ENCODE results near the gene FAR2. TPM values are rescaled to one million over a fixed set of nuclear protein-coding genes. Genes with fewer than 3 reads are reported as not detected.

The FAR2 gene
- total RNA-seq, 1 donor from 2014 or later, result 58.2 TPM

DNA sequence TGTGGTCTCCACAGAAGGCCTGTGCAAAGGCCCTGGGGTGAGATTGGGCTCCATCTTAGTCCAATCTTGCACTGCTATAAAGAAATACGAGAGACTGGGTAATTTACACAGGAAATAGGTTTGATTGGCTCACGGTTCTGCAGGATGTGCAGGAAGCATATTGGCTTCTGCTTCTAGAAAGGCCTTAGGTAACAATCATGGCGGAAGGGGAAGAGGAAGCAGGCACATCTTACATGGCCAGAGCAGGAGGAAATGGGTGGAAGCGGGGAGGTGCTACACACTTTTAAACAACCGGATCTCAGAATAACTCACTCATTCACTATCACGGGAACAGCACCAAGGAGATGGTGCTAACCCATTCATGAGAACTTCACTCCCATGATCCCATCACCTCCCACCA is 55.4 kb downstream of the FAR2 start:
- DNase-seq (ENCODE audit: low read depth in 2 of 2), result no peak

DNA sequence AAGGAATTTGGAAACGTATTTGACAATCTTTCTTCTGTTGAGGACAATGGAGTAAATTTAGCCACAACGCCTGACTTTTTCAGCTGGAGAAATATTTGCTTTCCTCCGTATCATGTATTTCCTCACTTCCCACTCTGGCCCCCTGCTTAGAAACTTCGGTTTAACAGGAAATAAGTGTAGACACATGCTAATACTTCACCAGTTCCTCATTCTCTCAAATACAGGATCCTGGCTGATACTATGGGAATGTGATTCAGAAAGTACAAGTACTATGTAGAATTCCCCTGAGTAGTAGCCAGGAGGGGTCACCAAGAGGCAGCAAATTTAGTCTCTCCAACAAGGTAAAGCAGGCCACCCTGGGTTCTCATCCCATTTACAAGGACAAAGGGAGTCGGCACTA is 58.0 kb downstream of the FAR2 start:
- DNase-seq (ENCODE audit: low read depth in 2 of 2), result peak; percentile 15 to 86

DNA sequence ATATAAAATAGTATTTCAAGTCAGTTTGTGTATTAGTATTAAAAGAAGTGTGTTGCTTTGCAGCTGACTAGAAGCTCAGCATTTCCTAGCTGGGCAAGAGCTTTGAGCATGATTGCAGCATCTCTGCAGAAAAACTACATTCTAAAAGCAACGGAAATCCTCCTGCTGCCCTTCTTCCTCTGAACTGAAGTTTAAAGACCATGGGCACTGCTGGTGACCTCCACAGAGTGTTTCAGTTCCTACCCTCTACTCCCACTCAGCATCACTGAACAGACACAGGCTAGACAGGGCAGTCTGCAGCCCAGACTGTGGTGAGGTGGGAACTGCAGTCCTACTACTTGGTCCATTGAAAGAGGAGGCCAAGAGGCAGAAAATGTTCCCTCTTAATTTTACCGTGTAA is 59.0 kb downstream of the FAR2 start:
- DNase-seq (ENCODE audit: low read depth in 2 of 2), result no peak

DNA sequence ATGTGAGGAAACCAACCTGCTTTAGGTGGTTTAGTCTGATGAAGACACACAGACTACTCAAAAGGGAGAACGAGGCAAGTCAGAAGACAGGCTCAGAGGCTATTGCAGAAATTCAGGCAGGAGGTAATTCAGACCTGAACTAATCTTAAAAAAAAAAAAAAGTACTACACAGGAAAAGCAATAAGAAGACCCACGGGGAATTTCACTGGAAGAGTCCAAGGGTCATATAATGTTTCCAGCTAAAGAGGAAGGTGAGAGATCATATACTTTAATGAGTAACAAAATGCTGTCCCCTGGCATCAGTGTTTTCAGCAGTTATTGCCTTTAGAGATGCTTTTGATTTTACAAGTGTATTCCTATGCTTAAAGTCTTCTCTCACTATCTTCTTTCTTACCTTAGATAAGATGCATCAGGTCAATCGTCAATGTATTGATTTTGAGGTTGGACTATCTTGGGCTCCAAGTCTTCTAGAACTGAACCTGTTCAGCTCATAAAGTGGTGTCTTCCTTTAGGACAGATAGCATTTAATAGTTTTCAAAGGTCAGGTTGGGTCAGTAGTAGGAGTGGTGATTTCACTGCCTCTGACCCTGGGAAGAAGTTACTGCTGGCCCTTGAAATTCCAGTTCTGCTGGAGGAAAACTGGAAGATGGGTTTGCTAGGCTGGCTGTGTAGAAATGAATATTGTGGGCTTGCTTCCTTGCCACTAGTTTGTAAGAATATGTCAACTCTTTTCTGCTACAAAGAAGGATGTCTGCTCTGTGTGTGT is 60.0 kb downstream of the FAR2 start:
- no peak for DNase-seq (ENCODE audit: low read depth in 2 of 2)

DNA sequence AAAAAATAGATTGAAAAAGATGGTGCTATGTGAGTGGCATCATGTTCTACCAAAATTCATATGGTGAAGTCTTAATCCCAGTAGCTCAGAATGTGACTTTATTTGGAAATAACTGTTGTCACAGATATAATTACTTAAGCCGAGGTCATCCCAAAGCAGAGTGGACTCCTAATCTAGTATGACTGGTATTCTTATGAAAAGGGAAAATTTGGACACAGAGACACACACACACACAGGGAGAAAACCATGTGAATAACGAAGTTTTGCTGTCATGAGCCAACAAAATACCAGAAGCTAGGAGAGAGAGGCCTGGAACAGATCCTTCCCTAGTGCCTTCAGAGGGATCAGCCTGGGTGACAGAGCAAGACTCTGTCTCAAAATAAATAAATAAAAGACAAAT is 62.6 kb downstream of the FAR2 start:
- no peak for DNase-seq (ENCODE audit: low read depth in 2 of 2)

DNA sequence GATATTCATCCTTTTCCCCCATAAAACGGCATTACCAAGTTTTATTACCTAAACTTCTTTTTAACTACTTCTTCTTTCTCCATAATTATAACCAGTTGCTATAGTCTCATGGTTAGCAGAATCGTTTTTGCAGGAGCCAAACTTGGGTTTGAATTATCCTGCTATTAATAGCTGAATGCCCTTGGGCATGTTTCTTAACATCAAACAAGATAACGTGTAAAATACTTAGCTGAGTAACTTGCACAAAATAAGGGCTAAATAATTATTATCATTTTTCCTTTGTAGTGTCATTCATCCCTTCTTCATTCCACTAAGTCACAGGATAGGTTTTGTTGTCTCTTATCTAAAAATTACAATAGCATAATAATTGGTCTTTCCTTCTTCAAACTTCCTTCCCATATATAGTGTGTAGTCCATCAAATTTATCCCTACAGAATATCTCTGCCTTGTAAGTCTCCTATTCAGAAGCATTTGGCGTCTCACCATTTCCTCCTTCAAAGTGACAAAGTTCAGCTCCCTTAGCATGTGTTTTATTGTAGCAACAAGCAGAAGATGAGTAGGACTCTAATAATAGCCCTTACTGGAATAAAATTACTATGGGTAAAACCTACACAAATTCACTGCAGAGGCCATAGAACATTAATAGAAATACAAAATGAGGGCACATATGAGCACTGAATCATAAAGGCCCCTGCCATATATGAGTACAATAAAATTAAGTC is 63.8 kb downstream of the FAR2 start:
- DNase-seq (ENCODE audit: low read depth in 2 of 2), result no peak

DNA sequence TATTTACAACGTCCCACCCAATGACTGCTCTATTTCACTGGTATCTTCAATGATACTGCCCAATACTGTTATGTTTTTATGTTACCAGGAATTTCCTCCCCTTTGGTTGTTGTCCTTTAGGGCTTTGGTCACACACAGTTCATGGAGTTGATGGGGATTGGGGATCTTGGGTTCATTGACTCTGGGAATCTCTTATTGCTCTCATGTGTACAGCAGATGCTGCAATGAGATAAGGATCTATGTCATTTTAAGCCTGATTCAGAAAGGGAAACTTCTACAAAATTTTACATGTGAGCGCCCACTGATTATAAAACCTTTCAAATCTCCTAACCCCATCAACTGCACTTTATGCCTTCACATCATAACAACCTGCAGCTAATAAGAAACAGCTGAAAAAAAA is 67.2 kb downstream of the FAR2 start:
- no peak for DNase-seq (ENCODE audit: low read depth in 2 of 2)

DNA sequence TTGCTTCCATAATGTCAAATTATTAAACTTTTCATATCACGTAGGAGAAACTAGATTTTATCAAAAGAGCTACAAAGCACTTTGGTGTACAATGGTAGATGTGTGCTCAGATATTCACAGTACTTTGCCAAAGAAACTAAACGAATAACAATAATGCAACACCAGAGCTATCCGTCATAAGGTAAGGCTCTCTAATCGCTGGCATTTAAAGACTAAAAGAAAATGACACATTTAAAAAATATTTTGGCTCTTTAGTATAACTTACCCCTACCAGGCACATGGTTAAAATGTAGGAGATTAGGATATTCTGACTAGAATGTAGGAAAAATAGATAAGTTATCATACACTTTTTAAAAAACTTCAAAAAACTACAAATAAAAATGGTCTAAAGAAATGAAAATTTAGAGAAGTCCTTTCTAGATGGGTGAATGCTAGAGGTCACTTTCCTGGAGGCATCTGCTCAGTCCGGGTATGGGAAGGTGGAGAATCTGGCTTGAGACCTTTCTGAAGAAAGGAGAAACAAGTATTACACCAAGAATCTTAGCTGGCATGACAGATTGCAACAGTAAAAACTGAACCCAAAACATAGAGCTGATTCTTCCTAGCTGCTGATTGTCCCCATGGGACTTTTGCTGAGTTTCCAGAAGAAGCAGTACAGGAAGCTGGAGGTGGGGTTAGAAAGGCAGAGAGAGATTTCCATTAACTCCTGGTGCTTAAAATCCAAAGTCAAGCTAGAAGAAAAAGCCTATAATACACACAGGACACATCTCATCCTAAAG is 67.9 kb downstream of the FAR2 start:
- peak in 1 of 2 donors; percentile 56 for DNase-seq (ENCODE audit: low read depth in 2 of 2)

DNA sequence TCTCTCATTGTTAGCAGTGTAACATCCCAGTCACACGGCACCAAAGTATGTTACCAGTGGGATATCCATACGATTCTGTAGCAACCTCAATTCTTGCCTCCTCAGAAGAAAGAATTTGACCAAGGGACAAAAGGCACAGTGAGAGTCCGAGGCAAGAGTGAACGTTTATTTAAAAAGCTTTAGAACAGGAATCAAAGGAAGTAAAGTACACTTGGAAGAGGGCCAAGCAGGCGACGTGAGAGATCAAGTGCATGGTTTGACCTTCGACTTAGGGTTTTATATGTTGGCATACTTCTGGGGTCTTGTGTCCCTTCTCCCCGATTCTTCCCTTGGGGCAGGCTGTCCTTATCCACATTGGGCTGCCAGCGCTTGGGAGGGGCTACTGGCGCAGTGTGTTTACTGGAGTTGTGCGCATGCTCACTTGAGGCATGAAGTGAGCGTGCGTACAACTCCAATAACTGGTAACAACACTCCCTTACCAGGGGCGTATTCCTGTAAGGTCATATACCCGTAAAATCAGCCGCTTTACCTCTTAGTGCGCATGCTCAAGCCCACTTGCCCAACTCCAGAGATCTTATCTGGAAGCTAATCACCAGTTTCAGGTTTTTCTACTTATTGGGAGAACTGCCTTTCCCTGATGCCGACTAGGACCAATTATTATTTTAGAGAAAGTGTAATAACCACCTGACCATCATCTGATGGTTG is 71.7 kb downstream of the FAR2 start:
- no peak for DNase-seq (ENCODE audit: low read depth in 2 of 2)

DNA sequence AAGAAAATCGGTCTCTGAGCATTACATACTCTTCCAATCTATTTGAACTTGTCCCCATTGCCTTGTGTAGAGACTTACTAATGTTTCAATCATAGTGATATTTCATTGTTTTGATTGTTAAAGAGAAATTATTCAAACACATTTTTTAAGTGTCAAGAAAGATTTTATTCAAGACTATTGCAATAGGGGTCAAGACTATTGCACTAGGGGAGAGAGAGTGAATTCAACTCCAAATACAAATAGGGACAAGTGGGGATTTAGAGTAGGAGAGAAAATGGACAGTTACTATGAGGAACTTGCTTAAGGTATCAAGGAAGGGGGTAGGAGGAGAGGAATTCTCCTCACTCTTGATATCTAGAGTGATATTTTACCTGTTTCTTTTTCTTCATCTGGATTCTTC is 73.1 kb downstream of the FAR2 start:
- DNase-seq (ENCODE audit: low read depth in 2 of 2), result no peak

DNA sequence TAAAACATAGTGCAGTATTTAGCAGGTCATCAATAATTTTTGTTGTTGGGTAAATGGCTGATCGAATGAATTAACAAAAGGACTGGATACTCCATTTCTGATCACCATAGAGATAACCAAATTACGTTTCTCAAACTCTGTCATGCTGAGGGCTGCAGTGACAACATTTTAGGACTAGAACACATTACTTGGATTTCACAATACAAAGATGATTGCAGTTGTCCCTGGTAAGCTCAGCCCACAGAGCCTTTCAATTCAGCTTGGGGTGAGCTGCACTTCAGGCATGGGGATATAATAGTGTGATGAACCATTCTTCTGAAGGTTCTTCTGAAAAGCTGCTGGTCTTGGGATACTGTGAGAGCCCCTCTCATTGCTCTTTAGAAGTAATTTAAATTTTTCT is 74.3 kb downstream of the FAR2 start:
- DNase-seq (ENCODE audit: low read depth in 2 of 2), result no peak

DNA sequence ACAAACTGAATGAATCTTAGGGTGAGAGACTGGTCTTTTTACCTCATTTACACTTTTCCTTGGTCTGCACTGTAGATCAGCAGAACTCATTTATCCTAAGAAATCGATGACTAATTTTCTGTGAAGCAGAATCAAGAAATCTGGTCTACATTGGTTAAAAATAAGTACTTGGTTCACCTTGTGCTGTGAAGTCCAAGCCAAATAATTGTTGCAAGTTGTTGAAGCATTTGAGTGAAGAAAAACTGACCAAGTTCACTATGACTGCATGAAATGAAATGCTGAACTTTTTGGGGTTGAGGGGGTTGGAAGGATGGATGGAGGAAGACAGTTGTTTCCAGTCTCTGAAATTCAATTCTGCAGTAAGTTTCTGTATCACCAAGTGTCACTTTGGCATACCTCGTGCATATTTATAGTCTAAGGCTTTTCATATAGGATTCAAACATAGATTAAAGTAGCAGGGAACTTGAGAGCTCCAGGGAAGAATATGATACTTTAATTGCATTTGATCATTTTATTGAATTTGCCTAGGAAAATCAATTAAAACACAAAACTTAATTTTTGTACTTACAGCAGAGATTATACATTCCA is 75.0 kb downstream of the FAR2 start:
- no peak for DNase-seq (ENCODE audit: low read depth in 2 of 2)

DNA sequence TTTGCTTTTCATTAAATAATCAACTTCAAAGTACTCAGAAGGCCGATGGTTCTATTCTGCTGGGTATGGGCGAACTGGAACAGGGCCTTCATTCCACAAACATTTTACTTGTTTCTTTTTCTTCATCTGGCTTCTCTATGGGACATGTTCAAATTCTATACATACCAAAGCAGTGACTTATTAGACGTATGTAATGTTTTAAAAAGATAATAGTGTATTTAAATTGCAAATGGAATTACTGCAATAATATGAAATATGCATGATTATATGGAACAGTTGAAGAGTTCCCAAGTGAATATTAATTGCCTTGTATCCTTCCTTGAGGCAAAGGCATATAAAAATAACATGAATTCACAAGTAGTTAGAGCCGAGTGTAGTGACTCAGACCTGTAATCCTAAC is 75.5 kb downstream of the FAR2 start:
- DNase-seq (ENCODE audit: low read depth in 2 of 2), result no peak

DNA sequence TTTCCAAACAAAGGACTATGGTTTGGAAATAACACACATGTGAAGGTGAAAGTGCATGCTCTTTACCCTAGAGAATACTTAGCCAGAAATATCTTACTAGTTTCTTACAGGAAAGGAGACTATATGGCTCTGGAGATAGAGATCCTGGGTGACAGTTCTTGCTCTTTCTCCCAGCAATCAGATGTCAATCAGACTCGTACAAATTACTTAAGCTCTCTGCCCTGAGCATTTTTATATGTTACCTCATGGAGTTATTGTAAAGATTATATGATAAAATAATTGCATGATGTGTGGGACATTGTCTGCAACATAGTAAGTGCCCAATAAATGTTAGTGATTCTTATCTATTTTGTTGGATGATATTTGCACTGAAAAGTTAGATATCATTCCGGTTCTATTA is 76.8 kb downstream of the FAR2 start:
- DNase-seq (ENCODE audit: low read depth in 2 of 2), result no peak

DNA sequence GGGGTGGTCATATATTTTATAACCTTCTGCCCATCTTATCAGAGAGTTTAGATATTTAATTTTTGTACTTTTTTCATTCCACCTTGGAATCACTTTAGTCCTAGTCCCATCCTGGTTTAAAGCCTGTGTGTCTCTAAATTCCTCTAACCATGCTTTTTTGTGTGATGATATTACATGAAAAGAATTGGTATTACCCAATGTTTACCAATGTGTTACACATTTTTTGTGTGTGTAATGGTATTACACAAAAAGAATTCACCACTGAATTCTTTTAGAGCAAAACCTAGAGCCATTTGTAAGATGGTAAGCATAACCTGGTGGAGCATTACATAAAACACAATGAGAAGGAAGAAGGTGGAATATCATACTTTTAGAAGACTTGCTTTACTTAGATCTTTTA is 77.5 kb downstream of the FAR2 start:
- DNase-seq (ENCODE audit: low read depth in 2 of 2), result no peak

DNA sequence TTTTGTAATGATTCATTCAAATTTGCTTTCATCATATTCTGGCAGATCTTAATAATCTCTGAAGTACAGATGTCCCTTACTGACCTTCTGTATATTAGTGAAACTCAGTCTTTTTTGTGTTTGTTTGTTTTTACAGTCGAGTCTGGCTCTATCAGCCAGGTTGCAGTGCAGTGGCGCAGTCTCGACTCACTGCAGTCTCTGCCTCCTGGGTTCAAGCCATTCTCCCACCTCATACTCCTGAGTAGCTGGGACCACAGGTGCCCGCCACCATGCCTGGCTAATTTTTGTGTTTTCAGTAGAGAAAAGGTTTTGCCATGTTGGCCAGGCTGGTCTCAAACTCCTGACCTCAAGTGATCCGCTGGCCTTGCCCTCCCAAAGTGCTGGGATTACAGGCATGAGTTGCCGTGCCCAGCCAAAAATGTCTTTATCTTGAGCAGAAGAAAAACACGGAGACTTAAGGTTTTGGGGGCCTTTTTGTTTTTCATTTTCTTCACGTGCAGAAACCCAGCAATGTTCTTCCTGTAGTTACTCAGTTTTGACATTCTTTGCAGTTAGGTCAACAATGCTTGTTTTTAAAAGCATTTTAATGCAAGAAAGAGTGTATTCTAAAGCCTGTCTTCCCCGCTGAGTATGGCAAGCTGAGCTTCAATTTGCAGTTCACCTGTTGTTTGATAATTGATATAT is 79.5 kb downstream of the FAR2 start:
- DNase-seq (ENCODE audit: low read depth in 2 of 2), result peak in 1 of 2 donors; percentile 49

DNA sequence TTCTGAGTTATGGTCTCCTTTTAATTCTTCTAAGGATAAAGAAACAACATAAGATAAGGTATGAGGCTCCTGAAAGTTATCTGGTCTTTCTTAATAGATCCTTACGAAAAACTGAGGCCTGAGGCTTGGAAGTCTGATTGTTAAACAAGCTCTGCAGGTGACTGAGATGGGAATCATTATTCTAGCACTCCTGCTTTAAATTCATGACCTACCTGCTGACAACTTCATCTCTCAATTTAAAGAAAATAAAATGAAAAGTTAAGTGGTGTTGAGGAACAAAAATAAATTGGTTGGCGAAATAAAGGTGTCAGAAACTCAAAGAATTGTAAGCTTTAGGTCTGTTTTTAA is 80.1 kb downstream of the FAR2 start:
- no peak for DNase-seq (ENCODE audit: low read depth in 2 of 2)

DNA sequence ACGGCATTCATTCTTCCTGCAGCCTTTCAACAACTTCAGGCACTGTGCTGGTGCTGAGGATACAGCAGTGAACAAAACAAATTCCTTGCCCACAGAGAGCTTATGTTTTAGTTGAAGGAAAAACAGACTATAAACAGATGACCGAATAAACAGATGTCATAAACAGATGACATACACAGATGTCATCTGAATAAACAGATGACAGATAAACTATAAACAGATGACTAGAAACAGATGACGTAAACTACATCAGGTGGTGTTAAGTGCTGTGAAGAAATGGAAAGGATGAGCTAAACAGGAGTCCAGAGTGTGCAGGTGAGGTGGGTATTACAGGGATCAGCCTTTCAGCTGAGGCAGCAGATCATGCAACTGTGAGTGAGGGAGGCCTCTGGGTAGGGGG is 80.9 kb downstream of the FAR2 start:
- DNase-seq (ENCODE audit: low read depth in 2 of 2), result no peak

DNA sequence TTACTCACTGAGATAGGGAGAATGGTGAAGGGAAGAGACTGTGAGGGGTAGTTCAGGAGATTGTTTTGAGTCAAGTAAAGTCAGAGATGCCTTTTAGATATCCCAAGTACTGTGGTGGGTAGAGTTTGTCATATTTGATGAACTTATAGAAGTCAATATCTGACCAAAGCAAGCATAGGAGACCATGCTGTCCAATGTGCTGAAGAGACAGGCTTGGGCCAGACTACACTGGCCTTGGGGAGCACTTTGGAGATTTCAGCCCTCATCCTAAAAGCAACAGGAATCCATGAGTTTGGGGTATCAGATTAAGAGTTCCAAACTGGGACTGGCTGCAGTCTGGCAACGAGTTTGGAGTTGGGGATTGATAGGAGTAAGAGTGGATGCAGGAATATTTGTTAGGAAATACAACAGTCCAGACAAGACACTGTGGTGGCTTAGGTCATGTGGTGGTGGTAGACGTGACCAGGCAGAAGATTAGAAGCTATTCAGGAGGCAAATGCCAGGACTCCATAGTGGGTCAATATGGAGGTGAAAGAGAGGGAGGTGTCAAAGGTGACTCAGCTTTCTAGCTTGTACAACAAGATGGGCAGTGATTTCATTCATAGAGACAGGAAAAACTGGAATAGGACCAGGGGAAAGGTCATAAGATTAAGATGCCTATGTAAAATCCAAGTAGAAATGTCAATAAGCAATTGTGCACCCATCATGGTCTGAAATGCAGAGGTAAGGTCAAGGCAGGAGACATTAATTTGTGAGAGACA is 81.9 kb downstream of the FAR2 start:
- DNase-seq (ENCODE audit: low read depth in 2 of 2), result no peak

DNA sequence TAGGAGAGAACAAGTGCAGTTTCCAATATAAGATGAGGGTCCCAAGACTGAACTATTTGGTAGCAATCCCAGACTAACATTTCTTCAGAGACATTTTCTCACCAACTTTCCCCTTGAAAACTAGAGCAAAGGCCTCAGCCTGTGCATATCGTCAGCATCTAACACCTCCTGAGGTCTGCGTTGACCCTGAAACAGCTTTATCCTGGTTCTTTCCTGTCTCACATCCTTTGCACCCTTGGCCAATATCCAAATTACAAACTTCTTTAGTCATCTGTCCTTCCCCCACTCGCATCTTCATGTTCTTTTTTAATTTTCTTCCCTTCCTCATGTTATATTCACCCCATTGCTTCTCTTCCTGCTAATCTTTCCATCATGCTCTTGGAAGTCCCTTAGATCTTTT is 83.0 kb downstream of the FAR2 start:
- DNase-seq (ENCODE audit: low read depth in 2 of 2), result peak in 1 of 2 donors; percentile 63

All from dermis microvascular lymphatic vessel endothelial cell (primary cell).